Measurements from ENCODE around the gene SLC16A8.

GRCh38 chr22:38081636-38081940 lies 2.4 kb downstream of the SLC16A8 start:
- no peak for TF ChIP-seq ZNF274 (IDR thresholded peaks at IDR 0.05; ENCODE audit: low read depth, low read length)
- no peak for TF ChIP-seq YY1 (IDR thresholded peaks at IDR 0.05; ENCODE audit: insufficient read depth, insufficient read length)
- no peak for TF ChIP-seq SUZ12 (IDR thresholded peaks at IDR 0.05; ENCODE audit: extremely low read depth, insufficient read depth, insufficient read length)
